PFSK-1 (cell line): ENCODE results near the gene GPC6.

Experiments
- FOXP2 ChIP-seq: optimal IDR thresholded peaks from 2 replicates; pipeline ENCODE3; 2011; ENCODE audit warnings: borderline replicate concordance, control low read depth, inconsistent platforms; ENCODE audit not compliant: insufficient read depth; ENCODE audit errors: extremely low read length, extremely low read depth
- POLR2AphosphoS5 ChIP-seq: IDR thresholded peaks from 2 replicates; pipeline ENCODE4 v1.6.1; 2012; ENCODE audit warnings: low read depth, mild to moderate bottlenecking, control low read depth, low read length, moderate library complexity
- SIN3A ChIP-seq: IDR thresholded peaks from 2 replicates; pipeline ENCODE4 v1.6.1; 2012; ENCODE audit warnings: mild to moderate bottlenecking, low read length, moderate library complexity, borderline replicate concordance; ENCODE audit not compliant: insufficient read depth
- TAF1 ChIP-seq: IDR thresholded peaks from 2 replicates; pipeline ENCODE4 v1.6.1; 2012; ENCODE audit warnings: low read length, control low read depth, borderline replicate concordance; ENCODE audit not compliant: insufficient read depth
- TF ChIP-seq, protein P1 (sequence below), 2 experiments: IDR thresholded peaks; 2 replicates each; pipeline versions ENCODE4 v1.6.1 to v1.8.0; 2011 to 2012; ENCODE audit warnings: low read depth in 2 of 2, low read length in 2 of 2, control low read depth in 1 of 2, inconsistent platforms in 1 of 2, mild to moderate bottlenecking in 1 of 2, moderate library complexity in 1 of 2; ENCODE audit not compliant: insufficient read depth in 1 of 2

Gene GPC6

GRCh38 chr13:94162289-94162688, 935.7 kb downstream of the GPC6 start:
- TF ChIP-seq SIN3A: no peak
- TF ChIP-seq TAF1: no peak
- TF ChIP-seq, protein P1, sequence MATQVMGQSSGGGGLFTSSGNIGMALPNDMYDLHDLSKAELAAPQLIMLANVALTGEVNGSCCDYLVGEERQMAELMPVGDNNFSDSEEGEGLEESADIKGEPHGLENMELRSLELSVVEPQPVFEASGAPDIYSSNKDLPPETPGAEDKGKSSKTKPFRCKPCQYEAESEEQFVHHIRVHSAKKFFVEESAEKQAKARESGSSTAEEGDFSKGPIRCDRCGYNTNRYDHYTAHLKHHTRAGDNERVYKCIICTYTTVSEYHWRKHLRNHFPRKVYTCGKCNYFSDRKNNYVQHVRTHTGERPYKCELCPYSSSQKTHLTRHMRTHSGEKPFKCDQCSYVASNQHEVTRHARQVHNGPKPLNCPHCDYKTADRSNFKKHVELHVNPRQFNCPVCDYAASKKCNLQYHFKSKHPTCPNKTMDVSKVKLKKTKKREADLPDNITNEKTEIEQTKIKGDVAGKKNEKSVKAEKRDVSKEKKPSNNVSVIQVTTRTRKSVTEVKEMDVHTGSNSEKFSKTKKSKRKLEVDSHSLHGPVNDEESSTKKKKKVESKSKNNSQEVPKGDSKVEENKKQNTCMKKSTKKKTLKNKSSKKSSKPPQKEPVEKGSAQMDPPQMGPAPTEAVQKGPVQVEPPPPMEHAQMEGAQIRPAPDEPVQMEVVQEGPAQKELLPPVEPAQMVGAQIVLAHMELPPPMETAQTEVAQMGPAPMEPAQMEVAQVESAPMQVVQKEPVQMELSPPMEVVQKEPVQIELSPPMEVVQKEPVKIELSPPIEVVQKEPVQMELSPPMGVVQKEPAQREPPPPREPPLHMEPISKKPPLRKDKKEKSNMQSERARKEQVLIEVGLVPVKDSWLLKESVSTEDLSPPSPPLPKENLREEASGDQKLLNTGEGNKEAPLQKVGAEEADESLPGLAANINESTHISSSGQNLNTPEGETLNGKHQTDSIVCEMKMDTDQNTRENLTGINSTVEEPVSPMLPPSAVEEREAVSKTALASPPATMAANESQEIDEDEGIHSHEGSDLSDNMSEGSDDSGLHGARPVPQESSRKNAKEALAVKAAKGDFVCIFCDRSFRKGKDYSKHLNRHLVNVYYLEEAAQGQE (IDR thresholded peaks at IDR 0.05; ENCODE audit: insufficient read depth in 1 of 2, low read depth in 2 of 2, low read length in 2 of 2): no peak
- TF ChIP-seq POLR2AphosphoS5: no peak
- TF ChIP-seq FOXP2: no peak

- TF ChIP-seq SIN3A (no peak), POLR2AphosphoS5 (no peak)
Observed at GRCh38 chr13:94163535-94163934, 936.9 kb downstream of the GPC6 start.

DNA sequence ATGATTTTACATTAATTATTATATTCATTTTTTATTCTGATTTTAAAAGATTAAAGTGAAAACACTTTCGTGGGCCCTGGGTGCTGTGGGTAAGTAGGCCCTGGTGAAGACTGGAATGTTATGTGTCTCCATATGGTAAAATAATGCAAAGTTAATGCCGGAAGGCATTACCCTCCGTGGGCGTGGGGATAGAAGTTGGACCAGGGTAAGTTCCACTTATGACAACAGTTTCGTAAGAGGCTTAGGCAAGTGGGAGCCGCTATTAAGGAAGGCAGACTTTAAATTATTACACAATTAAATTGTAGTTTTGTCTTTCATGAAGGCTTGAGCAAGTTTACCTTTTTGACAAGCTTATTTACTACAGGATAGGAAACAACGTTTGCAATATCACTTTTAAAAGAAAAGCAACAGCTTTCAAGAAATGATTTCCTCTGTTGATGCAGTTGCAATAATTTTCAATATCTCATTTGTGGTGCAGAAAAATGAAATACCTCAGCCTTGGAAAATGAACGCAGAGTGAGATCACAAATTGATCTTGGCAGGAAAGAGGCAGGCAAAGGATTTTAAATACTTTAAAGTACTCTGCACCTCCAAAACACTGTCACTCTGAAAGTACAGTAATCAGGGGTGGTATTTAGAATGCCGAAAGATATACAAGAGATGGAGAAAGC, 942.3 kb downstream of the GPC6 start:
- TF ChIP-seq FOXP2 (no peak), TAF1 (no peak), POLR2AphosphoS5 (no peak), SIN3A (no peak)
- TF ChIP-seq, protein P1 (IDR thresholded peaks at IDR 0.05; ENCODE audit: insufficient read depth in 1 of 2, low read depth in 2 of 2, low read length in 2 of 2): no peak

DNA sequence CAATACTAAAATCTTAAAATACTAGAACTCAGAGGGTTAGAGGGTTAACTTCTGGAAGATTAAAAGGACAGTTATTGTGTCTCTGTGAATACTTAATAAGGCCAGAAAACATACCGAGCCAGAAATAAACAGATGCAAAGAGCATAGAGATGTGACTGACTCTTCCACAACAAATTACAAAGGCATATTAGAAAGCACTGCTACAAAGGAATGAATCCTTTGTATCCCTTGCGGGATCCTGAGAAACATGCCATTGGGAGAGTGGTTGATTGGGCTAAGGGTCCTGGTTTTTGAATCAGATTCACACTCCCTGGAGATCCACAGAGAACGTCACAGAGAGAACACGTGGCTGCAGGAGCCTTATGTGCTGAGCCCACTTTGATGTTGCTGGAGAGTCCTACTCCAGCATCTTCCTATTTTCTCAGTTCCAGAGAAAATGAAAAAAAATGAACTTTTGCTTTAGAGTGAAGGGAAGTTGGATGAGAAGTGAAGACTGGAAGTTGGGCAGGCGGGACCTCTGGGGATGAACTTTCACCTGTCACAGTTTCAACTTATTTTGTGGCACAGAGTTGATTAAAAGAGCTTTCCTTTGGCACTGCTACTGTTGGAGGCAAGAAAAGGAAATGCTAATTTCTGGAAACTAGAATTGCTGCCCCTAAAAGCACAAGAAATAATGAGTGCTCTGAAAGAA, 943.0 kb downstream of the GPC6 start:
- TF ChIP-seq FOXP2 (no peak), POLR2AphosphoS5 (no peak), TAF1 (no peak), SIN3A (no peak)

- TF ChIP-seq FOXP2: no peak
- TF ChIP-seq, protein P1 (IDR thresholded peaks at IDR 0.05; ENCODE audit: insufficient read depth in 1 of 2, low read depth in 2 of 2, low read length in 2 of 2): no peak
- TF ChIP-seq SIN3A: no peak
- TF ChIP-seq TAF1: no peak
- no peak for TF ChIP-seq POLR2AphosphoS5
Observed at GRCh38 chr13:94170145-94170571, 943.6 kb downstream of the GPC6 start.

DNA sequence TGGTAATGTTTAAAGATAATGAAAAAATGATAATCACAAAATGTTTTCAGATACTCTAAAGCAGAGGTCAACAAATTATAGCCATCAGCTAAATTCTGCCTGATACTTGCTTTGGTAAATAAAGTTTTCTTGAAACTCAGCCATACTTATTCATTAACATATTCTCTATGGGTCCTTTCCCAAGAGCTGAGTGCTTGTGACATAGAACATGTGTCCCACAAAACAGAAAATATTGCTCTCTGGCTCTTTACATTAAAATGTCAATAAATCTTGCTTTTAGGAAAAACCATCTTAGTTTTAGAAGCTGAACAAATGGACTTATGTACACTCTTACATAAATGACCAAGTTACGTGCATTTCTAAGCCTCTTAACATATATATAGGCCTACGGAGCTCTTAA, 945.8 kb downstream of the GPC6 start:
- TF ChIP-seq, protein P1 (IDR thresholded peaks at IDR 0.05; ENCODE audit: insufficient read depth in 1 of 2, low read depth in 2 of 2, low read length in 2 of 2): no peak
- TF ChIP-seq FOXP2 (no peak), SIN3A (no peak), TAF1 (no peak), POLR2AphosphoS5 (no peak)
